ENCODE measurements around the gene SAPCD2. TPM values are rescaled to one million over a fixed set of nuclear protein-coding genes. Genes with fewer than 3 reads are reported as not detected.

Gene SAPCD2
- total RNA-seq, 1 experiment from 2014 or later, result 15.7 TPM

- BruUV-seq (replicated peaks), result no TSS peak
Measured at GRCh38 chr9:137105814-137106661, 35.7 kb upstream of the SAPCD2 start.

GRCh38 chr9:137103206-137103999, 33.0 kb upstream of the SAPCD2 start:
- ChIA-PET POLR2A (no interaction called here), CTCF (interaction anchor here (1.1 kb wide), 1 partner anchor 74 kb away, joined by 3 read pairs; no protein-coding TSS in a partner anchor)
- no peak for TF ChIP-seq CTCF (IDR thresholded peaks at IDR 0.05; ENCODE audit: unreplicated experiment)
- no peak overlapping the region for H3K4me3 Mint-ChIP-seq (ENCODE audit: unreplicated experiment)
- intact Hi-C loops (cut with micrococcal nuclease), result no loop called here
- no peak for DNase-seq (ENCODE audit: unreplicated experiment)
- peaks cover 37% of the 10 kb centered on the region for H3K36me3 Mint-ChIP-seq (ENCODE audit: insufficient read depth, unreplicated experiment)
- no peak overlapping the region for H3K27ac Mint-ChIP-seq (ENCODE audit: low read depth, unreplicated experiment)
- no peaks in the 10 kb centered on the region for H3K27me3 Mint-ChIP-seq (ENCODE audit: insufficient read depth, unreplicated experiment)
- no peaks in the 10 kb centered on the region for H3K9me3 Mint-ChIP-seq (ENCODE audit: unreplicated experiment)
- no peaks in the 10 kb centered on the region for H3K4me1 Mint-ChIP-seq (ENCODE audit: insufficient read depth, unreplicated experiment)
- BruUV-seq (replicated peaks), result no TSS peak

More at GRCh38 chr9:137105814-137106661, 35.7 kb upstream of the SAPCD2 start:
- DNase-seq (ENCODE audit: unreplicated experiment), result no peak
- no peaks in the 10 kb centered on the region for H3K27me3 Mint-ChIP-seq (ENCODE audit: insufficient read depth, unreplicated experiment)
- no peaks in the 10 kb centered on the region for H3K4me1 Mint-ChIP-seq (ENCODE audit: insufficient read depth, unreplicated experiment)
- H3K4me3 Mint-ChIP-seq (ENCODE audit: unreplicated experiment), result no peak overlapping the region
- no peak overlapping the region for H3K27ac Mint-ChIP-seq (ENCODE audit: low read depth, unreplicated experiment)
- no peak for TF ChIP-seq CTCF (IDR thresholded peaks at IDR 0.05; ENCODE audit: unreplicated experiment)
- peaks cover 33% of the 10 kb centered on the region for H3K36me3 Mint-ChIP-seq (ENCODE audit: insufficient read depth, unreplicated experiment)
- POLR2A ChIA-PET, result interaction anchor here (1.0 kb wide), 1 partner anchor 20 kb away, joined by 4 read pairs; the partner anchor contains the start of gene MAN1B1
- intact Hi-C loops (cut with micrococcal nuclease), result no loop called here
- H3K9me3 Mint-ChIP-seq (ENCODE audit: unreplicated experiment), result no peaks in the 10 kb centered on the region
- CTCF ChIA-PET, result interaction anchor here (0.9 to 1.5 kb wide), 4 partner anchors 12 to 71 kb away, joined by 3 to 6 read pairs (median 3); no protein-coding TSS in a partner anchor

GRCh38 chr9:137099231-137099630, 28.9 kb upstream of the SAPCD2 start:
- TF ChIP-seq CTCF (IDR thresholded peaks at IDR 0.05; ENCODE audit: unreplicated experiment), result no peak
- Mint-ChIP-seq H3K9me3 (ENCODE audit: unreplicated experiment) (no peaks in the 10 kb centered on the region), H3K27me3 (ENCODE audit: insufficient read depth, unreplicated experiment) (no peaks in the 10 kb centered on the region), H3K4me3 (ENCODE audit: unreplicated experiment) (no peak overlapping the region), H3K27ac (ENCODE audit: low read depth, unreplicated experiment) (no peak overlapping the region), H3K4me1 (ENCODE audit: insufficient read depth, unreplicated experiment) (no peaks in the 10 kb centered on the region), H3K36me3 (ENCODE audit: insufficient read depth, unreplicated experiment) (peaks cover 45% of the 10 kb centered on the region)
- no peak for DNase-seq (ENCODE audit: unreplicated experiment)
- POLR2A ChIA-PET, result interaction anchor here (0.7 kb wide), 1 partner anchor 114 kb away, joined by 3 read pairs; no protein-coding TSS in a partner anchor
- CTCF ChIA-PET, result no interaction called here
- intact Hi-C loops (cut with micrococcal nuclease), result no loop called here
- no TSS peak for BruUV-seq (replicated peaks)

Data from MCF 10A (cell line).